ENCODE results near the gene WWOX. TPM values are rescaled to one million over a fixed set of nuclear protein-coding genes. Genes with fewer than 3 reads are reported as not detected.

WWOX gene
- total RNA-seq, 1 donor from 2014 or later, result 12.6 TPM

DNA sequence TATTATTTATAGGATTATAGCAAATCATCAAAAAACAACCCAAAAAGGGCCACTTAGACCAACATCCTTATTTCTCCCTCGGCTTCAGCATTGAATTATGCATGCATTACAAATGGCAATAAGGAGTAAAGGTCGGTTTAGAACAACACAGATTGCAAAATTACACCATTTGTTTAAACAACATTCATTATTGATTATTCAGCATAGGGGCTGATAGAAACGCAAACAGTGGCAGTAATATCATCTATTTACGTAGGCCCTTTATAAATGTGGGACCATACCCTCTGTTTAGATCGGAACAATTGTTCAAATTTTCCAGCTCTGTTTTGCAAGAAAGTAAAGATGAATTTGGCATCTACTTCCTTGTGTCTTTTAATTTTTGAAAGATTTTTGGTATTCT lies 153.3 kb downstream of the WWOX start:
- TF ChIP-seq, protein P1, sequence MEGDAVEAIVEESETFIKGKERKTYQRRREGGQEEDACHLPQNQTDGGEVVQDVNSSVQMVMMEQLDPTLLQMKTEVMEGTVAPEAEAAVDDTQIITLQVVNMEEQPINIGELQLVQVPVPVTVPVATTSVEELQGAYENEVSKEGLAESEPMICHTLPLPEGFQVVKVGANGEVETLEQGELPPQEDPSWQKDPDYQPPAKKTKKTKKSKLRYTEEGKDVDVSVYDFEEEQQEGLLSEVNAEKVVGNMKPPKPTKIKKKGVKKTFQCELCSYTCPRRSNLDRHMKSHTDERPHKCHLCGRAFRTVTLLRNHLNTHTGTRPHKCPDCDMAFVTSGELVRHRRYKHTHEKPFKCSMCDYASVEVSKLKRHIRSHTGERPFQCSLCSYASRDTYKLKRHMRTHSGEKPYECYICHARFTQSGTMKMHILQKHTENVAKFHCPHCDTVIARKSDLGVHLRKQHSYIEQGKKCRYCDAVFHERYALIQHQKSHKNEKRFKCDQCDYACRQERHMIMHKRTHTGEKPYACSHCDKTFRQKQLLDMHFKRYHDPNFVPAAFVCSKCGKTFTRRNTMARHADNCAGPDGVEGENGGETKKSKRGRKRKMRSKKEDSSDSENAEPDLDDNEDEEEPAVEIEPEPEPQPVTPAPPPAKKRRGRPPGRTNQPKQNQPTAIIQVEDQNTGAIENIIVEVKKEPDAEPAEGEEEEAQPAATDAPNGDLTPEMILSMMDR (IDR thresholded peaks at IDR 0.05; ENCODE audit: insufficient read depth, low read length, severe bottlenecking), result no peak
- Histone ChIP-seq H3K27me3 (ENCODE audit: control insufficient read depth, insufficient read depth, low read length) (no peaks in the 10 kb centered on the region), H3K4me3 (ENCODE audit: low read depth, low read length) (no peak overlapping the region), H3K36me3 (ENCODE audit: control insufficient read depth, insufficient read depth, low read length) (no peaks in the 10 kb centered on the region)
- no peak for DNase-seq (ENCODE audit: low read depth)
- no peak for FAIRE-seq

- TF ChIP-seq, protein P1 (IDR thresholded peaks at IDR 0.05; ENCODE audit: insufficient read depth, low read length, severe bottlenecking), result no peak
- no peaks in the 10 kb centered on the region for H3K27me3 ChIP-seq (ENCODE audit: control insufficient read depth, insufficient read depth, low read length)
- no peak for FAIRE-seq
- no peak for DNase-seq (ENCODE audit: low read depth)
- no peaks in the 10 kb centered on the region for H3K36me3 ChIP-seq (ENCODE audit: control insufficient read depth, insufficient read depth, low read length)
- no peak overlapping the region for H3K4me3 ChIP-seq (ENCODE audit: low read depth, low read length)
Observed at GRCh38 chr16:78254841-78255240, 155.4 kb downstream of the WWOX start.

GRCh38 chr16:78256686-78257375 lies 157.4 kb downstream of the WWOX start:
- TF ChIP-seq, protein P1 (IDR thresholded peaks at IDR 0.05; ENCODE audit: insufficient read depth, low read length, severe bottlenecking), result no peak
- H3K36me3 ChIP-seq (ENCODE audit: control insufficient read depth, insufficient read depth, low read length), result no peaks in the 10 kb centered on the region
- H3K4me3 ChIP-seq (ENCODE audit: low read depth, low read length), result no peak overlapping the region
- FAIRE-seq, result no peak
- H3K27me3 ChIP-seq (ENCODE audit: control insufficient read depth, insufficient read depth, low read length), result no peaks in the 10 kb centered on the region
- no peak for DNase-seq (ENCODE audit: low read depth)

GRCh38 chr16:78257376-78257728 lies 157.9 kb downstream of the WWOX start:
- DNase-seq (ENCODE audit: low read depth), result no peak
- no peak for FAIRE-seq
- Histone ChIP-seq H3K36me3 (ENCODE audit: control insufficient read depth, insufficient read depth, low read length) (no peaks in the 10 kb centered on the region), H3K4me3 (ENCODE audit: low read depth, low read length) (no peak overlapping the region), H3K27me3 (ENCODE audit: control insufficient read depth, insufficient read depth, low read length) (no peaks in the 10 kb centered on the region)
- TF ChIP-seq, protein P1 (IDR thresholded peaks at IDR 0.05; ENCODE audit: insufficient read depth, low read length, severe bottlenecking), result no peak

DNA sequence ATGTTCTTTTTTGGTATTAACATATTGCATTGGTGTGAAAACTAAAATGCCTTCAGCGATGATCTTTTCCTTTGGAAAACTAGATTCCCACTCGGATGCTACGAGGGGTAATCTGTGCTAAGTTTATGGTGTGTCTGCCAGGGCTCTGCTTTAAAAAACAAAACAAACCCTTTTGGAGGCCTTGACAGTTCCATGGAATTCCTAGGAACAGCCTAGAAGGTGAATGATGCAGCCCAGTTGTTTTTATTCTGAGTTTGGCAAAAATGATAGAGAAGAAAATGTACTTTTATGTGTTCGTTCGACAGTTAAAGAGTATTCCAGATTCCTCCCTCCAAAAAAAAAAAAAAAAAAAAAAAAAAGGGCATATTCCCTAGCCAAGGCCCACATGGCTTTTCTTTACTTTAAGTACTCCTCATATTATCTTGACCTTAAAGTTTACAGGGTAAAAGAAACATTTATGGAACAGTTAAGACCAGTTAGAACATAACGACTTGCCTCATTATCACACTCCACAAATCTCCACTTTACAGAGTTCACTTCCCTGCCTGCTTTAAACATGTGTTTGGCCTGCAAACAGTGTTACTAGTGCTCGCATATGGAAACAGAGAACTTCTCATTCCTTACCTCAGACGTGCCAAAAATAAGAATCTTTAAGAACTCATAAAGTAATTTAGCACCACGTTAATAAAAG lies 159.1 kb downstream of the WWOX start:
- FAIRE-seq (no peak), DNase-seq (ENCODE audit: low read depth) (no peak)
- TF ChIP-seq, protein P1 (IDR thresholded peaks at IDR 0.05; ENCODE audit: insufficient read depth, low read length, severe bottlenecking), result no peak
- H3K36me3 ChIP-seq (ENCODE audit: control insufficient read depth, insufficient read depth, low read length), result no peaks in the 10 kb centered on the region
- no peak overlapping the region for H3K4me3 ChIP-seq (ENCODE audit: low read depth, low read length)
- no peaks in the 10 kb centered on the region for H3K27me3 ChIP-seq (ENCODE audit: control insufficient read depth, insufficient read depth, low read length)

Measured in bronchial epithelial cell (primary cell).